HEK293 (cell line): ENCODE measurements around the gene CDHR5.

Experiments
- CTCF ChIA-PET: fragments of 350-600 bp; formaldehyde crosslinking; extraction: SDS; loops from one replicate; lab custom pipeline; 2021; ENCODE audit warnings: antibody characterized with exemption; lab: Yijun Ruan, JAX
- POLR2A ChIA-PET: fragments of 300-600 bp; formaldehyde crosslinking; extraction: SDS; loops from one replicate; lab custom pipeline; 2020; ENCODE audit warnings: antibody characterized with exemption, inconsistent platforms; lab: Yijun Ruan, JAX
- H3K27ac ChIP-seq: fragments of 200-500 bp; sonication (Bioruptor generic); 2 replicates; pipeline ENCODE4 v1.5.1; 2014; ENCODE audit warnings: low read depth, low read length, control low read depth, inconsistent platforms; ENCODE audit errors: extremely low read depth
- H3K36me3 ChIP-seq, 2 experiments: fragments of 200-500 bp in 1 of 2; sonication (Bioruptor generic) in 1 of 2; 1 replicate in 1 of 2; 2 replicates in 1 of 2; pipeline ENCODE4 v1.5.1; 2014 to 2017; ENCODE audit warnings: inconsistent platforms in 2 of 2, low read length in 2 of 2; ENCODE audit not compliant: control insufficient read depth in 2 of 2, insufficient read depth in 1 of 2
- H3K4me1 ChIP-seq: fragments of 200-500 bp; sonication (Bioruptor generic); 2 replicates; pipeline ENCODE4 v1.5.1; 2014; ENCODE audit warnings: mild to moderate bottlenecking, low read length, inconsistent platforms; ENCODE audit not compliant: control insufficient read depth, insufficient read depth
- H3K4me3 ChIP-seq: 2 replicates; pipeline ENCODE4 v1.5.1; 2011; ENCODE audit warnings: low read depth, mild to moderate bottlenecking, control low read depth, low read length, moderate library complexity
- H3K9me3 ChIP-seq: fragments of 200-500 bp; sonication (Bioruptor generic); 2 replicates; pipeline ENCODE4 v1.5.1; 2014; ENCODE audit warnings: low read depth, low read length, inconsistent platforms; ENCODE audit not compliant: control insufficient read depth, insufficient read depth
- BCL11A ChIP-seq: fragments of 450-650 bp; formaldehyde crosslinking; IDR thresholded peaks from 2 replicates; pipeline ENCODE4 v1.5.1; 2016; ENCODE audit warnings: low read depth, missing biosample characterization, missing genetic modification characterization
- ELK4 ChIP-seq: IDR thresholded peaks from 2 replicates; pipeline ENCODE4 v1.6.1; 2011; ENCODE audit warnings: mild to moderate bottlenecking, low read depth, low read length, borderline replicate concordance
- KLF17 ChIP-seq: fragments of 450-650 bp; formaldehyde crosslinking; IDR thresholded peaks from 2 replicates; pipeline ENCODE4 v1.5.1; 2016; ENCODE audit warnings: missing biosample characterization, missing genetic modification characterization
- KLF7 ChIP-seq: fragments of 450-650 bp; formaldehyde crosslinking; IDR thresholded peaks from 2 replicates; pipeline ENCODE4 v1.5.1; 2016; ENCODE audit warnings: missing biosample characterization, missing genetic modification characterization, borderline replicate concordance
- WT1 ChIP-seq: fragments of 450-650 bp; formaldehyde crosslinking; IDR thresholded peaks from 2 replicates; pipeline ENCODE4 v1.5.1; 2016; ENCODE audit warnings: missing biosample characterization, missing genetic modification characterization
- YY1 ChIP-seq: fragments of 450-650 bp; formaldehyde crosslinking; IDR thresholded peaks from 2 replicates; pipeline ENCODE4 v1.5.1; 2018; ENCODE audit warnings: missing biosample characterization, missing genetic modification characterization
- ZBTB10 ChIP-seq: fragments of 450-650 bp; formaldehyde crosslinking; IDR thresholded peaks from 2 replicates; pipeline ENCODE4 v1.5.1; 2016; ENCODE audit warnings: missing biosample characterization, missing genetic modification characterization
- ZBTB48 ChIP-seq: fragments of 450-650 bp; formaldehyde crosslinking; IDR thresholded peaks from 2 replicates; pipeline ENCODE4 v1.5.1; 2016; ENCODE audit warnings: missing biosample characterization, missing genetic modification characterization
- ZBTB6 ChIP-seq: fragments of 450-650 bp; formaldehyde crosslinking; IDR thresholded peaks from 2 replicates; pipeline ENCODE4 v1.5.1; 2017; ENCODE audit warnings: missing biosample characterization, missing genetic modification characterization
- ZBTB8A ChIP-seq: fragments of 450-650 bp; formaldehyde crosslinking; IDR thresholded peaks from 2 replicates; pipeline ENCODE4 v1.5.1; 2016; ENCODE audit warnings: missing biosample characterization, missing genetic modification characterization
- ZFHX2 ChIP-seq: fragments of 450-650 bp; formaldehyde crosslinking; conservative IDR thresholded peaks from 2 replicates; pipeline ENCODE4 v1.5.1; 2016; ENCODE audit warnings: missing biosample characterization, missing genetic modification characterization
- ZNF157 ChIP-seq: fragments of 450-650 bp; formaldehyde crosslinking; IDR thresholded peaks from 2 replicates; pipeline ENCODE4 v1.5.1; 2016; ENCODE audit warnings: missing biosample characterization, missing genetic modification characterization
- ZNF221 ChIP-seq: fragments of 450-650 bp; formaldehyde crosslinking; IDR thresholded peaks from 2 replicates; pipeline ENCODE4 v1.5.1; 2017; ENCODE audit warnings: missing biosample characterization, missing genetic modification characterization, borderline replicate concordance
- ZNF302 ChIP-seq: fragments of 450-650 bp; formaldehyde crosslinking; IDR thresholded peaks from 2 replicates; pipeline ENCODE4 v1.5.1; 2016; ENCODE audit warnings: missing biosample characterization, missing genetic modification characterization, low read depth
- ZNF362 ChIP-seq: fragments of 450-650 bp; formaldehyde crosslinking; IDR thresholded peaks from 2 replicates; pipeline ENCODE4 v1.5.1; 2016; ENCODE audit warnings: missing biosample characterization, missing genetic modification characterization
- ZNF394 ChIP-seq: fragments of 450-650 bp; formaldehyde crosslinking; IDR thresholded peaks from 2 replicates; pipeline ENCODE4 v1.5.1; 2016; ENCODE audit warnings: missing biosample characterization, missing genetic modification characterization, mild to moderate bottlenecking, moderate library complexity, borderline replicate concordance
- ZNF449 ChIP-seq: fragments of 450-650 bp; formaldehyde crosslinking; IDR thresholded peaks from 2 replicates; pipeline ENCODE4 v1.5.1; 2017; ENCODE audit warnings: missing biosample characterization, mild to moderate bottlenecking, missing genetic modification characterization, moderate library complexity
- ZNF555 ChIP-seq: fragments of 450-650 bp; formaldehyde crosslinking; conservative IDR thresholded peaks from 2 replicates; pipeline ENCODE4 v1.5.1; 2017; ENCODE audit warnings: missing biosample characterization, mild to moderate bottlenecking, missing genetic modification characterization, inconsistent platforms
- ZNF623 ChIP-seq: fragments of 450-650 bp; formaldehyde crosslinking; IDR thresholded peaks from 2 replicates; pipeline ENCODE4 v1.5.1; 2016; ENCODE audit warnings: missing biosample characterization, missing genetic modification characterization
- ZNF624 ChIP-seq: fragments of 450-650 bp; formaldehyde crosslinking; IDR thresholded peaks from 2 replicates; pipeline ENCODE4 v1.5.1; 2017; ENCODE audit warnings: missing biosample characterization, missing genetic modification characterization
- ZNF629 ChIP-seq: fragments of 450-650 bp; formaldehyde crosslinking; IDR thresholded peaks from 2 replicates; pipeline ENCODE4 v1.5.1; 2017; ENCODE audit warnings: missing biosample characterization, missing genetic modification characterization
- ZNF664 ChIP-seq: fragments of 450-650 bp; formaldehyde crosslinking; IDR thresholded peaks from 2 replicates; pipeline ENCODE4 v1.5.1; 2016; ENCODE audit warnings: missing biosample characterization, missing genetic modification characterization
- ZNF830 ChIP-seq: fragments of 450-650 bp; IDR thresholded peaks from 2 replicates; pipeline ENCODE4 v1.5.0; 2018; ENCODE audit warnings: missing biosample characterization, missing genetic modification characterization, low read depth, mild to moderate bottlenecking, moderate library complexity

The CDHR5 gene

GRCh38 chr11:645536-645935, 20.8 kb upstream of the CDHR5 start (continued):
- TF ChIP-seq ZNF394 (tag by site-specific recombination) = no peak
- TF ChIP-seq ZBTB10 (tag by site-specific recombination) = no peak
- no peak for TF ChIP-seq ZBTB48 (tag by site-specific recombination)
- no peak for TF ChIP-seq ZNF449 (tag by site-specific recombination)
- no peak for TF ChIP-seq ZFHX2 (tag by site-specific recombination)
- TF ChIP-seq ZNF302 (tag by site-specific recombination) = no peak
- TF ChIP-seq WT1 (tag by site-specific recombination) = no peak

GRCh38 chr11:643849-644738, 19.3 kb upstream of the CDHR5 start:
- CTCF ChIA-PET = interaction anchor here (0.6 kb wide), 1 partner anchor 104 kb away, joined by 6 read pairs; no protein-coding TSS in a partner anchor
- no peak overlapping the region for H3K27ac ChIP-seq
- no peaks in the 10 kb centered on the region for H3K4me1 ChIP-seq

GRCh38 chr11:643366-643765, 18.6 kb upstream of the CDHR5 start:
- H3K4me3 ChIP-seq = no peak overlapping the region
- POLR2A ChIA-PET = no interaction called here
- peaks cover 0 to 66% of the 10 kb centered on the region in 2 experiments; a peak in 2 of 3 replicates for H3K36me3 ChIP-seq
- no peak overlapping the region for H3K27ac ChIP-seq
- H3K9me3 ChIP-seq = no peaks in the 10 kb centered on the region
- H3K4me1 ChIP-seq = no peaks in the 10 kb centered on the region
- CTCF ChIA-PET = interaction anchor here (0.6 kb wide), 1 partner anchor 105 kb away, joined by 6 read pairs; no protein-coding TSS in a partner anchor
- TF ChIP-seq ZNF157 (no peak), ZNF629 (tag by site-specific recombination) (no peak), ZBTB6 (tag by site-specific recombination) (no peak), ZNF664 (tag by site-specific recombination) (no peak), BCL11A (no peak), ZNF362 (tag by site-specific recombination) (no peak), ZNF555 (no peak), ZNF624 (no peak), KLF7 (tag by site-specific recombination) (no peak), ZNF623 (tag by site-specific recombination) (no peak)

More at GRCh38 chr11:643849-644738, 19.3 kb upstream of the CDHR5 start:
- H3K9me3 ChIP-seq = no peaks in the 10 kb centered on the region
- TF ChIP-seq KLF17 (tag by site-specific recombination) = no peak
- 0 out of 2 replicates have a peak, but pooled peaks have one; percentile 32 for TF ChIP-seq ZBTB8A (tag by site-specific recombination)
- TF ChIP-seq YY1 = no peak
- TF ChIP-seq ZNF830 (tag by site-specific recombination) = no peak
- no peak for TF ChIP-seq ZNF221
- TF ChIP-seq ELK4 = no peak
- H3K4me3 ChIP-seq = no peak overlapping the region
- POLR2A ChIA-PET = no interaction called here
- H3K36me3 ChIP-seq = peaks cover 0 to 71% of the 10 kb centered on the region in 2 experiments; a peak in 2 of 3 replicates
